Skeletal muscle satellite cell (primary cell): Measurements from ENCODE around the gene SLC35E1.

Experiments used
- H3K27me3 ChIP-seq: 2 replicates; pipeline ENCODE4 v1.7.0; 2013; ENCODE audit warnings: low read length; ENCODE audit not compliant: control insufficient read depth, insufficient read depth
- H3K36me3 ChIP-seq: 2 replicates; pipeline ENCODE4 v1.7.0; 2013; ENCODE audit warnings: mild to moderate bottlenecking, control low read depth, low read length; ENCODE audit not compliant: insufficient read depth
- H3K4me1 ChIP-seq: 2 replicates; pipeline ENCODE4 v1.7.0; 2013; ENCODE audit warnings: low read length; ENCODE audit not compliant: control insufficient read depth, insufficient read depth
- H3K4me2 ChIP-seq: 2 replicates; pipeline ENCODE4 v1.7.0; 2013; ENCODE audit warnings: mild to moderate bottlenecking, low read length
- H3K4me3 ChIP-seq: 2 replicates; pipeline ENCODE4 v1.7.0; 2013; ENCODE audit warnings: low read length
- H3K9ac ChIP-seq: 2 replicates; pipeline ENCODE4 v1.7.0; 2013; ENCODE audit warnings: mild to moderate bottlenecking, low read depth, low read length, moderate library complexity
- H3K9me3 ChIP-seq: replicated peaks from 2 replicates; pipeline ENCODE4 v1.7.0; 2013; ENCODE audit warnings: mild to moderate bottlenecking, control low read depth, low read length

The SLC35E1 gene

GRCh38 chr19:16586991-16587832 is 15.0 kb upstream of the SLC35E1 start:
- Histone ChIP-seq H3K9me3 (no peaks in the 10 kb centered on the region), H3K4me2 (peak overlapping the region; percentile 19), H3K4me3 (no peak overlapping the region), H3K4me1 (peaks cover 56% of the 10 kb centered on the region), H3K36me3 (no peaks in the 10 kb centered on the region), H3K27me3 (no peaks in the 10 kb centered on the region), H3K9ac (no peak overlapping the region)

GRCh38 chr19:16586477-16586871 is 14.3 kb upstream of the SLC35E1 start:
- H3K9me3 ChIP-seq = no peaks in the 10 kb centered on the region
- H3K27me3 ChIP-seq = no peaks in the 10 kb centered on the region
- no peak overlapping the region for H3K4me2 ChIP-seq
- H3K36me3 ChIP-seq = peaks cover 3% of the 10 kb centered on the region
- peaks cover 56% of the 10 kb centered on the region for H3K4me1 ChIP-seq
- no peak overlapping the region for H3K9ac ChIP-seq
- no peak overlapping the region for H3K4me3 ChIP-seq

- H3K27me3 ChIP-seq = no peaks in the 10 kb centered on the region
- H3K4me3 ChIP-seq = no peak overlapping the region
- H3K9ac ChIP-seq = no peak overlapping the region
- H3K4me2 ChIP-seq = no peak overlapping the region
- H3K36me3 ChIP-seq = peaks cover 3% of the 10 kb centered on the region
- no peaks in the 10 kb centered on the region for H3K9me3 ChIP-seq
- H3K4me1 ChIP-seq = peaks cover 61% of the 10 kb centered on the region
Observed at GRCh38 chr19:16585808-16586476, 13.7 kb upstream of the SLC35E1 start.

GRCh38 chr19:16585094-16585801 is 13.0 kb upstream of the SLC35E1 start:
- Histone ChIP-seq H3K4me1 (peaks cover 65% of the 10 kb centered on the region), H3K4me3 (no peak overlapping the region), H3K9ac (no peak overlapping the region)

DNA sequence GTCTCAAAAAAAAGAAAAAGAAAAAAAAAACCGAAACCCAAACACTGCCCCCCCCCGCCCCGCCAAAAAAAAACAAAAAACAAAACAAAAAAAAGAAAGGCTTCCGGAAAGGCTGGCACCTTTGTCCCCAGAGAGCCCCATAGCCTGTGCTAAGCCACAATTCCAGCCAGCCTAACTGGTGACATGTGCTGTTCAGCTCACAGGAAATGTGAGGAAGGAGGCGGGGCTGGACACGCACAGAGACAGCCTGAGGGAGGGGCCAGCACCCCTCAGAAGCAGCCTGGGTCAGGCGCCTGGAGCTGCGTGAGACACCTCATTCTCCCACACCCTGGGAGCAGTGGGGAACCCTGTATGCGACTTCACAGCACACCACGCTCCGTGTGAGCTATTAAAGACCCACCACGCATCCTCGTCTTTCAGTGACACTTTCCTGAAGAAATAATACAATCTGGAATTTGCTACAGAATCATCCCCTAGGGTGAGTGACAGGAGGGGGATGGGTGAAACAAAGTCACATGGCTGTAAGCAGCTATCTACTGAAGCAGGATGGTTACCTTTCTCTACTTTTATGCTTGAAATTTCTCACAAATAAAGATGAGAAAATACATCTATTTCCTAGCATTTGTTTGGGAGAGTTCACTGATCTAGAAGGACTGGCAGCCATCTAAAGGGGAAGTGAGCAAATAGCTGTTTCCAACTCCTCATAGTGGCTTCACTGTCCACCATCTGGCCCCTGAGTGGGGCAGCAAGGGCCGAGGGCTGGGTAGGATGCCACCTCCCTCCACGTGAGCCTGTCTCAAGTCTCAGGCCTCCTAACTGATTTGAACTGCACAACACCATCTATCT is 12.3 kb upstream of the SLC35E1 start:
- H3K4me3 ChIP-seq = peak overlapping the region; percentile 29
- H3K36me3 ChIP-seq = peaks cover 3% of the 10 kb centered on the region
- peaks cover 65% of the 10 kb centered on the region for H3K4me1 ChIP-seq

More at GRCh38 chr19:16585094-16585801, 13.0 kb upstream of the SLC35E1 start:
- Histone ChIP-seq H3K36me3 (peaks cover 3% of the 10 kb centered on the region), H3K27me3 (no peaks in the 10 kb centered on the region), H3K4me2 (no peak overlapping the region), H3K9me3 (no peaks in the 10 kb centered on the region)

DNA sequence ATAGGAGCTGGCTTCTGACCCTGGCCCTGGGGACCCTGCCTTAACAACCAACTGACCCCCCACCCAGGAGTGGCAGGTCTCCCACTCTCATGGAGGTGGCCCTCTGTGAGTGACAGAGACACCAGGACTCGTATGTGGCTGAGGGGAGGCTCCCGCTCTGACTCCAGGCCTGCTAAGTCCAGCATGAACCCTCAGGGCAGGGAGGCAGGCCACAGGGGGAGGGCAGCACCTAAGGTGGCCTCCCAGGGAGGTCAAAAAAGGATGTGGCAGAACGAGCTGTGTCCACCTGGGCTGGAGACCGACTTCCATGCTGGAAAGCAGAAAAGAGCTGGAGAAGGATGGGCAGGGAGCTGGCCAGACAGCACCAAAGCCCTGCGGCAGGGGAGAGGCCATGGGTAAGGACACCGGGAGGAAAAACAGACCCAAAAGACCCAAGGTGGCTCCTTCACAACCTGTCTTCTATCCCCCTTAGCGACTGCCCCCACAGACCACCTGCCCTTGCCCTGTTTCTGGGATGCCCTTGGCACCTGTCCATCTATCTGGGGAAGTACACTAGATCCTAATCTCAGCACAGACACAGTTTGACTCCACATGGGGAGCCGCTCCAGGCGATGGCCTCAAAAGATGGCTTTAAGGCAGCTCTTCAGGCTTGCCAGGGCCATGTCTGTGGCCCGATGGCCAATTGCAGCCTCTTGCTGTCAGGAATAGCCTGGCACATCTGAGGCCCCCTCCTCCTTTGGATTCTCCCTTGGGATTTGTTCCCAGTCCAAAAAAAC is 10.5 kb upstream of the SLC35E1 start:
- Histone ChIP-seq H3K36me3 (peaks cover 12% of the 10 kb centered on the region), H3K4me1 (peaks cover 51% of the 10 kb centered on the region), H3K27me3 (no peaks in the 10 kb centered on the region), H3K4me3 (no peak overlapping the region), H3K9me3 (no peaks in the 10 kb centered on the region), H3K9ac (no peak overlapping the region), H3K4me2 (no peak overlapping the region)

More for the DNA sequence above, 12.3 kb upstream of the SLC35E1 start:
- Histone ChIP-seq H3K4me2 (peak overlapping the region; percentile 72), H3K27me3 (no peaks in the 10 kb centered on the region), H3K9ac (peak overlapping the region; percentile 43), H3K9me3 (no peaks in the 10 kb centered on the region)

DNA sequence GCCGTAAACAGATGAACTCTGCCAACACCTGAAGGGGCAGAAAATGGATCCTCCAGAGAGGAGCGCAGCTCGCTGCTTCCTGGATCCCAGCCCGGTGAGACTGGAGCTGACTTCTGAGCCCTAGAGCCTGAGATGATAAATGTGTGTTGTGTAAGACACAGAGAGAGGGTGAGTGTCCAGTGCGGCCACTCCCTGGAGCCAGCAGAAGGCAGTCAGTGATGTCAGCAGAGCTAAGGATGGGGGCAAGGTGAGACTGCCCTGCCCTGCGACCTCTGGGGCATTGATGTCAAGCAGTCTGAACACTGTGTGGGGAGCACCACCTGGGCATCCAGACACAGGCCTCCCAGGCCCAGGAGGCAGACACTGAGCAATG is 9.7 kb upstream of the SLC35E1 start:
- Histone ChIP-seq H3K27me3 (no peaks in the 10 kb centered on the region), H3K4me1 (peaks cover 44% of the 10 kb centered on the region), H3K9me3 (no peaks in the 10 kb centered on the region), H3K4me2 (no peak overlapping the region), H3K9ac (no peak overlapping the region), H3K4me3 (no peak overlapping the region), H3K36me3 (peaks cover 15% of the 10 kb centered on the region)

- Histone ChIP-seq H3K9me3 (no peaks in the 10 kb centered on the region), H3K4me2 (no peak overlapping the region), H3K36me3 (peaks cover 19% of the 10 kb centered on the region), H3K27me3 (no peaks in the 10 kb centered on the region), H3K4me1 (peaks cover 38% of the 10 kb centered on the region), H3K4me3 (no peak overlapping the region), H3K9ac (no peak overlapping the region)
Observed at GRCh38 chr19:16581145-16581970, 9.1 kb upstream of the SLC35E1 start.

- H3K4me1 ChIP-seq = peaks cover 29% of the 10 kb centered on the region
- H3K36me3 ChIP-seq = peaks cover 39% of the 10 kb centered on the region
- no peaks in the 10 kb centered on the region for H3K27me3 ChIP-seq
- H3K4me2 ChIP-seq = no peak overlapping the region
- no peak overlapping the region for H3K9ac ChIP-seq
- H3K9me3 ChIP-seq = no peaks in the 10 kb centered on the region
- H3K4me3 ChIP-seq = no peak overlapping the region
Observed at GRCh38 chr19:16579381-16579780, 7.2 kb upstream of the SLC35E1 start.

GRCh38 chr19:16577531-16577985 is 5.3 kb upstream of the SLC35E1 start:
- H3K27me3 ChIP-seq = no peaks in the 10 kb centered on the region
- peaks cover 30% of the 10 kb centered on the region for H3K4me1 ChIP-seq
- H3K9me3 ChIP-seq = no peaks in the 10 kb centered on the region
- no peak overlapping the region for H3K4me3 ChIP-seq
- H3K4me2 ChIP-seq = no peak overlapping the region
- H3K9ac ChIP-seq = no peak overlapping the region
- H3K36me3 ChIP-seq = peaks cover 45% of the 10 kb centered on the region
